GM12864 (cell line): ENCODE results near the gene NEK2.

Source experiments
- DNase-seq: peaks from one replicate; pipeline ENCODE4 v3.0.0-alpha.2; 2011; ENCODE audit warnings: low read depth
- H3K4me3 ChIP-seq: 2 replicates; pipeline ENCODE4 v1.5.1; 2011; ENCODE audit warnings: mild to moderate bottlenecking, low read depth, low read length, control low read depth
- TF ChIP-seq, protein P1 (sequence below): IDR thresholded peaks from 2 replicates; pipeline ENCODE4 v1.5.1; 2011; ENCODE audit warnings: low read depth, mild to moderate bottlenecking, moderate library complexity, low read length, control low read depth, inconsistent platforms; ENCODE audit errors: missing control alignments

Gene NEK2

DNA sequence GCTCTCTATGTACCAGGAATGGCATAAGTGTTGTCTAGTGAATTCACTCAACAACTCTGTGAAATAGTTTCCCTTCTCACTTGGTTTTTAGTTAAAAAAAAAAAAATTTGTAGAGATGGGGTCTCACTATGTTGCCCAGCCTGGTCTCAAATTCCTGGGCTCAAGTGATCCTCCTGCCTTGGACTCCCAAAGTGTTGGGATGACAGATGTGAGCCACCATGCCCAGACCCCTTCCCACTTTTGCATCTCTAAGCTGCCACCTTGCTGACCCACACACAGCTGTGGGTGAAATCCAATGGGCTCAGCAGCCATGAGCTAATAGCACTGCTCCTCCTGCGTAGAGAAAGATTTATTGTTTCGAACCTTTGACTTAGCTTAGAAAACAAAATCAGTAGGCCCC, 33.5 kb downstream of the NEK2 start:
- no peak for DNase-seq
- H3K4me3 ChIP-seq, result no peak overlapping the region
- TF ChIP-seq, protein P1, sequence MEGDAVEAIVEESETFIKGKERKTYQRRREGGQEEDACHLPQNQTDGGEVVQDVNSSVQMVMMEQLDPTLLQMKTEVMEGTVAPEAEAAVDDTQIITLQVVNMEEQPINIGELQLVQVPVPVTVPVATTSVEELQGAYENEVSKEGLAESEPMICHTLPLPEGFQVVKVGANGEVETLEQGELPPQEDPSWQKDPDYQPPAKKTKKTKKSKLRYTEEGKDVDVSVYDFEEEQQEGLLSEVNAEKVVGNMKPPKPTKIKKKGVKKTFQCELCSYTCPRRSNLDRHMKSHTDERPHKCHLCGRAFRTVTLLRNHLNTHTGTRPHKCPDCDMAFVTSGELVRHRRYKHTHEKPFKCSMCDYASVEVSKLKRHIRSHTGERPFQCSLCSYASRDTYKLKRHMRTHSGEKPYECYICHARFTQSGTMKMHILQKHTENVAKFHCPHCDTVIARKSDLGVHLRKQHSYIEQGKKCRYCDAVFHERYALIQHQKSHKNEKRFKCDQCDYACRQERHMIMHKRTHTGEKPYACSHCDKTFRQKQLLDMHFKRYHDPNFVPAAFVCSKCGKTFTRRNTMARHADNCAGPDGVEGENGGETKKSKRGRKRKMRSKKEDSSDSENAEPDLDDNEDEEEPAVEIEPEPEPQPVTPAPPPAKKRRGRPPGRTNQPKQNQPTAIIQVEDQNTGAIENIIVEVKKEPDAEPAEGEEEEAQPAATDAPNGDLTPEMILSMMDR, result no peak

DNA sequence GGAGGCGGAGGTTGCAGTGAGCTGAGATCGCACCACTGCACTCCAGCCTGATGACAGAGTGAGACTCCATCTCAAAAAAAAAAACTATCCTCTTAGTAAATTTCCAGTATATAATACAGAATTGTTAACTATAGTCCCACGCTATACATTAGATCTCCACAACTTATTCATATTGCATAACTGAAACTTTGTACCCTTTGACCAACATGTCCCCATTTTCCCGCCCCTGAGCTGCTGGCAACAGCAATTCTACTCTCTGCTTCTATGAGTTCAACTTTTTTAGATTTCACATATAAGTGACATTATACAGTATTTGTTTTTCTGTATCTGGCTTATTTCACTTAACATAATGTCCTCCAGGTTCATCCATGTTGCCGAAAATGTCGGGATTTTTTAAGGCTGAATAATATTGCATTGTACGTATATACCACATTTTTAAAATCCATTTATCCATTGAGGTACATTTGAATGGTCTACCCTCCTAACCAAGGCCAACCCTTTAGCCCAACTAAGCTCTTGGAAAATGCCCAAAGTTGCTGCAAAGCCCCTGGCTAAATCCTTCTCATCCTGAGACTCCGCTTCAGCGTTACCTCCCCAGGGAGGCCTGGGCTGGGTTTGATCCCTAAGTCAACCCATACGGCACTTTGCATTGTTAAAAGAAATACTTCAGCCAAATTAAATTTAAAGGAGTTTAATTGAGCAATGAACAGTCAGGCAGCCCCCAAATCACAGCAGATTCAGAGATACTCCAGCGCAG, 34.2 kb downstream of the NEK2 start:
- TF ChIP-seq, protein P1, result no peak

DNA sequence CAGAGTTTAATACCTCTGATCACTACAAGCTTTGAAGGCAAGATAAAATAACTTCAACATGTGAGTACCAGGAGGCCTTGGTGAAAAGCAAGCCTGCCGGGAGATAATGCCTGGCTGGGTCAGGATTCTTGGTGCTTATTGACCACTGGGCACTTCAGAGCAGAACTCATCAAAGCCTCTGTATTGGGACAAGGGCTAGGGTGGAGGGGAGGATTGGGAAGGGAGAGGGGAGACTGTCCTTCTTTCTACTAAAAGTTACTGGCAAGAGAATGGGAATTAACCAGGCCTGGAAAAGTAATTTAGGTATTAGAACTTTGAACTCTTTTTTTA, 35.2 kb downstream of the NEK2 start:
- TF ChIP-seq, protein P1, result no peak
- no peak for DNase-seq
- no peak overlapping the region for H3K4me3 ChIP-seq

More for the DNA sequence above, 34.2 kb downstream of the NEK2 start:
- no peak for DNase-seq
- no peak overlapping the region for H3K4me3 ChIP-seq

DNA sequence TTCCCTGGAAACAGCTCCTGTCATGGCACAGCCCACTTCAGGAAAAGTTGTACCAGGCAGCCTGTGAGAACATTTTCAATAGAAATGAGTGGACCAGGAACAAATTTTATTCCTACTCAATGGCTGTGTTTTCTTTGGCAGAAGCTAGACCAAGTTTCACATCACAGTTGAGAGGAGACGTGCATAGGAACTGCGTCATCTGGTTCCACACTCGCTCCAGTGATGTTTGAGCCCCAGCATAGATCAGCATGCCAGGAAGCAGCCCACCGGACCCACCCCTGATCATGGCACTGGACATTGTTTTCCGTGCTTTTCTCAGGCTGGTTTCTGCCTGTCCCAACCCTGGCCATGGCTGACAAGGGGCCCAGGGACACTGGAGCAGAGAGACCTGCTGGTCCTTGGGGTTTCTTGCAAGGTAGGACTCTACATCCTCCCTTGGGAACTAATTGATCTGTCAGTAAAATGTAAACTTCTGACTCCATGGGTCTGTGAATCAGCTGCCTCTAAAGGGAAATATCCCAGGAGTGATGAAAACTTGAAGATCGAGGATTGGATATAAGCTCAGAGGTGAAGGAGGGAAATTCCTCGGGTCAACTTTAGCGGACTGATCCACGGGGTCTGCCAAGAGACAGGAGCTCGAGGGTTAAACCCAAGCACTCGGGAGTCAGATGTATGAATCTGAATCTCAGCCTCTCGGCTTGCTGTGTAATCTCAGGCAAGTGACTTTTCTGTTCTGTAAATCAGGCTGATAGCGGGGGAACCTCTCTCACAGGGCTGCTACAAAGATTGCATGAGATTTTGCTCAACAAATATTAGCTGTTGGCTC, 35.7 kb downstream of the NEK2 start:
- DNase-seq, result no peak
- TF ChIP-seq, protein P1, result no peak
- H3K4me3 ChIP-seq, result no peak overlapping the region

DNA sequence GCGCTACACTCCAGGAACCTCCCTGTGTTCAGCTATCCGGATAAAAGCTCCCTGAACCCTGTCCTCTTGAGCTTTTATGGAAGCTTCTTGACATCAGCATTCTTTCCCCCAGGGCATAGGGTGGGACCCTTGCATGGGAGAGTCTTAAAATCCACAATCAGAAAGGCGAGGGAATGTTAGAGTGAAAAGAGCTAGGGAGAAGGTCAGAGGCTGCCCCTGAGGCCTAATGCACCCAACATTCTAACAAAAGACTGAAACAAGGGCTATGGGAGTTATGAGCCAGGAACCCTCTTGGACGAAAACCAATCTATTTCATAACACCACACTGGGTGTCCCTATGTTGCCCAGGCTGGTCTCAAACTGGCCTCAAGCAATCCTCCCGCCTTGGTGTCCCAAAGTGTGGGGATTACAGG, 36.7 kb downstream of the NEK2 start:
- DNase-seq, result no peak
- H3K4me3 ChIP-seq, result no peak overlapping the region
- TF ChIP-seq, protein P1, result no peak

GRCh38 chr1:211638246-211638645, 37.2 kb downstream of the NEK2 start:
- TF ChIP-seq, protein P1, result no peak
- no peak overlapping the region for H3K4me3 ChIP-seq
- DNase-seq, result no peak
